A549 (cell line): ENCODE data around the gene ACTA2. TPM values are rescaled to one million over a fixed set of nuclear protein-coding genes. Genes with fewer than 3 reads are reported as not detected.

ENCODE experiments used
- ATAC-seq, 2 experiments: fragments of 200-7000 bp in 1 of 2; fragments of >200 bp in 1 of 2; cut with Nextera tagmentation in 1 of 2; cut with Tn5 transposase in 1 of 2; 3 replicates each; pipeline versions ENCODE4 v1.8.0 to v1.9.1; 2018 to 2020; ENCODE audit warnings: mild to moderate bottlenecking in 1 of 2, moderate library complexity in 1 of 2
- CTCF ChIA-PET: fragments of 300-600 bp; sonication (Branson Sonifier 250); formaldehyde crosslinking; extraction: SDS; loops from one replicate; lab custom pipeline; 2021; ENCODE audit warnings: antibody characterized with exemption, inconsistent platforms; lab: Yijun Ruan, JAX
- POLR2A ChIA-PET: fragments of 350-600 bp; formaldehyde crosslinking; extraction: SDS; loops from one replicate; lab custom pipeline; 2021; ENCODE audit warnings: antibody characterized with exemption, inconsistent platforms; lab: Yijun Ruan, JAX
- DNase-seq, 2 experiments: peaks; one replicate each; pipeline versions ENCODE4 v3.0.0 to v3.0.0-alpha.2; 2011 to 2016; ENCODE audit warnings: low read depth in 1 of 2, low spot score in 1 of 2
- FAIRE-seq: peaks from 2 replicates; lab custom pipeline; 2011; peaks lifted over from hg19 to GRCh38; lab: Jason Lieb, UNC
- H3K27ac ChIP-seq, 2 experiments: fragments of >200 bp; sonication (Bioruptor Twin); formaldehyde crosslinking; 3 replicates each; pipeline ENCODE4 v1.5.1; 2016 to 2017
- H3K4me1 ChIP-seq: fragments of >200 bp; sonication (Bioruptor Twin); formaldehyde crosslinking; 3 replicates; pipeline ENCODE4 v1.6.1; 2016
- H3K4me2 ChIP-seq: fragments of >200 bp; sonication (Bioruptor Twin); formaldehyde crosslinking; 3 replicates; pipeline ENCODE4 v1.6.1; 2016
- H3K4me3 ChIP-seq: fragments of >200 bp; sonication (Bioruptor Twin); formaldehyde crosslinking; 3 replicates; pipeline ENCODE4 v1.5.1; 2016
- H3K9me3 ChIP-seq: fragments of >200 bp; sonication (Bioruptor Twin); formaldehyde crosslinking; 3 replicates; pipeline ENCODE4 v1.6.1; 2016
- ATOH8 ChIP-seq: fragments of 250-450 bp; sonication (Bioruptor Pico); IDR thresholded peaks from 2 replicates; pipeline ENCODE4 v1.5.0; 2020; ENCODE audit warnings: low read depth, mild to moderate bottlenecking, moderate library complexity
- BHLHE40 ChIP-seq: IDR thresholded peaks from 2 replicates; pipeline ENCODE4 v1.6.1; 2012; ENCODE audit warnings: low read depth, low read length, inconsistent platforms
- CBX8 ChIP-seq: fragments of 200-600 bp; sonication (generic); IDR thresholded peaks from 2 replicates; pipeline ENCODE4 v1.6.1; 2016
- CTCF ChIP-seq: fragments of >200 bp; sonication (Bioruptor Twin); formaldehyde crosslinking; IDR thresholded peaks from 3 replicates; pipeline ENCODE4 v1.5.1; 2016
- EHF ChIP-seq: fragments of 250-450 bp; sonication (Bioruptor Pico); IDR thresholded peaks from 2 replicates; pipeline ENCODE4 v1.5.0; 2020; ENCODE audit warnings: mild to moderate bottlenecking
- ELK1 ChIP-seq: fragments of 150-350 bp; IDR thresholded peaks from 2 replicates; pipeline ENCODE4 v1.6.1; 2014; ENCODE audit warnings: low read depth, mild to moderate bottlenecking, low read length
- ESRRA ChIP-seq: fragments of 150-350 bp; IDR thresholded peaks from 2 replicates; pipeline ENCODE4 v1.6.1; 2014; ENCODE audit warnings: mild to moderate bottlenecking, low read length, borderline replicate concordance
- GATA3 ChIP-seq: IDR thresholded peaks from 2 replicates; pipeline ENCODE4 v1.6.1; 2012; ENCODE audit warnings: borderline replicate concordance
- HES2 ChIP-seq: fragments of >200 bp; sonication (Bioruptor Twin); formaldehyde crosslinking; IDR thresholded peaks from 2 replicates; pipeline ENCODE4 v1.6.1; 2016
- HEYL ChIP-seq: fragments of 250-450 bp; sonication (Bioruptor Pico); IDR thresholded peaks from 2 replicates; pipeline ENCODE4 v1.8.0; 2021; ENCODE audit warnings: mild to moderate bottlenecking, moderate library complexity
- HOXB5 ChIP-seq: fragments of 250-450 bp; sonication (Bioruptor Pico); IDR thresholded peaks from 2 replicates; pipeline ENCODE4 v1.5.0; 2020; ENCODE audit warnings: mild to moderate bottlenecking, moderate library complexity
- JUN ChIP-seq, 2 experiments: fragments of >200 bp; sonication (Bioruptor Twin); formaldehyde crosslinking; IDR thresholded peaks; 2 replicates in 1 of 2; 3 replicates in 1 of 2; pipeline ENCODE4 v1.6.1; 2016 to 2017
- JUNB ChIP-seq: fragments of >200 bp; sonication (Bioruptor Twin); formaldehyde crosslinking; IDR thresholded peaks from 2 replicates; pipeline ENCODE4 v1.6.1; 2016
- MAFK ChIP-seq: fragments of 450-650 bp; IDR thresholded peaks from 2 replicates; pipeline ENCODE4 v1.6.1; 2014; ENCODE audit not compliant: partially characterized antibody
- NR3C1 ChIP-seq: fragments of >200 bp; sonication (Bioruptor Twin); formaldehyde crosslinking; IDR thresholded peaks from 3 replicates; pipeline ENCODE4 v1.6.1; 2017
- PHF8 ChIP-seq: fragments of 200-600 bp; sonication (generic); IDR thresholded peaks from 2 replicates; pipeline ENCODE4 v1.6.1; 2016; ENCODE audit warnings: low read depth, mild to moderate bottlenecking, antibody characterized with exemption, moderate library complexity, borderline replicate concordance
- POLR2AphosphoS2 ChIP-seq: conservative IDR thresholded peaks from 2 replicates; pipeline ENCODE4 v1.6.1; 2012; ENCODE audit warnings: low read length, improper control_type of control experiment, inconsistent platforms
- RARB ChIP-seq: fragments of 250-450 bp; sonication (Bioruptor Pico); IDR thresholded peaks from 2 replicates; pipeline ENCODE4 v1.8.0; 2021; ENCODE audit warnings: mild to moderate bottlenecking, moderate library complexity
- RCOR1 ChIP-seq: fragments of 150-350 bp; IDR thresholded peaks from 2 replicates; pipeline ENCODE4 v1.6.1; 2014; ENCODE audit warnings: antibody characterized with exemption, low read length, low read depth
- RFX5 ChIP-seq: fragments of 450-650 bp; IDR thresholded peaks from 2 replicates; pipeline ENCODE4 v1.7.1; 2014; ENCODE audit warnings: antibody characterized with exemption, mild to moderate bottlenecking, moderate library complexity
- SMC3 ChIP-seq: fragments of >200 bp; sonication (Bioruptor Twin); formaldehyde crosslinking; IDR thresholded peaks from 3 replicates; pipeline ENCODE4 v1.6.1; 2018; ENCODE audit warnings: inconsistent platforms
- TFCP2L1 ChIP-seq: fragments of 250-450 bp; sonication (Bioruptor Pico); IDR thresholded peaks from 2 replicates; pipeline ENCODE4 v1.5.0; 2021; ENCODE audit warnings: mild to moderate bottlenecking
- ZC3H11A ChIP-seq: fragments of 450-650 bp; IDR thresholded peaks from 2 replicates; pipeline ENCODE4 v1.6.1; 2014; ENCODE audit warnings: antibody characterized with exemption, mild to moderate bottlenecking
- ZFP36 ChIP-seq: fragments of 450-650 bp; IDR thresholded peaks from 2 replicates; pipeline ENCODE4 v1.6.1; 2014; ENCODE audit warnings: borderline replicate concordance; ENCODE audit not compliant: partially characterized antibody
- ZNF302 ChIP-seq: fragments of 250-450 bp; sonication (Bioruptor Pico); IDR thresholded peaks from 2 replicates; pipeline ENCODE4 v1.9.0; 2021; ENCODE audit warnings: inconsistent platforms, mild to moderate bottlenecking, moderate library complexity
- WGBS: methylation state at CpG from one replicate; pipeline ENCODE4 v1.1.6; 2017; ENCODE audit errors: missing lambda C conversion rate; 5-methylcytosine and 5-hydroxymethylcytosine counted together
- polyA plus RNA-seq, 4 experiments: library from polyadenylated mRNA; depleted of rRNA in 3 of 4; stranded (reverse); fragments of >200 nt; fragmentation: RNase III in 1 of 4; extraction: RNeasy Plus Mini Kit Qiagen cat#74134 plus additional on column Dnase treatment in 1 of 4; gene quantifications; 2 replicates in 3 of 4; 3 replicates in 1 of 4; pipeline ENCODE4 v1.2.3, GENCODE V29; 2011 to 2017
- TF ChIP-seq, protein P1 (sequence below): fragments of 250-450 bp; sonication (Bioruptor Pico); IDR thresholded peaks from 2 replicates; pipeline ENCODE4 v1.5.0; 2021; ENCODE audit warnings: mild to moderate bottlenecking, moderate library complexity, borderline replicate concordance
- TF ChIP-seq, protein P2 (sequence below): IDR thresholded peaks from 2 replicates; pipeline ENCODE4 v1.6.1; 2012; ENCODE audit warnings: low read depth, borderline replicate concordance
- TF ChIP-seq, protein P3 (sequence below): fragments of 200-600 bp; sonication (generic); IDR thresholded peaks from 2 replicates; pipeline ENCODE4 v1.6.1; 2016; ENCODE audit warnings: antibody characterized with exemption, mild to moderate bottlenecking, moderate library complexity

The ACTA2 gene
- polyA plus RNA-seq, 2 of the 4 experiments (the other 2 are of a cell fraction) = 15.0 to 25.9 TPM

DNA sequence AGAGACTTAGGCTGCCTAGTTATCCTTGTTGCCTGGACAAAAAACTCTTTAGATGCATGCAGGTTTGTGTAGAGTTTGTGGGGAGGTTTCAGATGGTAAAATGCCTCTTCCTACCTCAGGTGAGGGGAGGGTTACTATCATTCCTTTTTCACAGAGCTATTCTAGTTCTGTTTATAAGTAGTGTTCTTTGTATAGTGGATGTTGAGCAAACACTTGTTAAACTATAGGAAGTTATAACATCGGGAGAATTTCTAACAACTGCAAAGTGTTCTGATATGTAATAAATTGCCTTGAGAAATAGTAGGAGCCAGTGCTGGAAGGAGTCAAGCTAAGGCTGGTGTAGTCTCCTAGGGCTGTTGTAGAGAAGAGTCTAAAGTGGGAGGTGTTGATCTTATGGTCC, 31.4 kb upstream of the ACTA2 start:
- 13% methylated on average over 1 of the region's 1 CpG for WGBS
- no peak for TF ChIP-seq HES2
- no peak for TF ChIP-seq HOXB5 (CRISPR knock-in tag)
- no peak for TF ChIP-seq ZFP36
- no peak for TF ChIP-seq ESRRA
- no peak for TF ChIP-seq NR3C1
- no peak for TF ChIP-seq CBX8
- no peak for TF ChIP-seq SMC3
- TF ChIP-seq ZC3H11A = no peak
- no peak for TF ChIP-seq MAFK
- TF ChIP-seq EHF = no peak
- TF ChIP-seq CTCF = no peak
- no peak for TF ChIP-seq RCOR1
- no peak for TF ChIP-seq JUNB
- Histone ChIP-seq H3K4me3 (no peak overlapping the region), H3K4me2 (no peak overlapping the region), H3K9me3 (no peaks in the 10 kb centered on the region), H3K27ac (no peak overlapping the region), H3K4me1 (no peaks in the 10 kb centered on the region)
- no peak for FAIRE-seq
- ChIA-PET CTCF (interaction anchor here (1.7 to 2.1 kb wide), 2 partner anchors 47 to 51 kb away, joined by 5 to 6 read pairs; no protein-coding TSS in a partner anchor), POLR2A (no interaction called here)
- no peak for ATAC-seq
- DNase-seq = no peak

DNA sequence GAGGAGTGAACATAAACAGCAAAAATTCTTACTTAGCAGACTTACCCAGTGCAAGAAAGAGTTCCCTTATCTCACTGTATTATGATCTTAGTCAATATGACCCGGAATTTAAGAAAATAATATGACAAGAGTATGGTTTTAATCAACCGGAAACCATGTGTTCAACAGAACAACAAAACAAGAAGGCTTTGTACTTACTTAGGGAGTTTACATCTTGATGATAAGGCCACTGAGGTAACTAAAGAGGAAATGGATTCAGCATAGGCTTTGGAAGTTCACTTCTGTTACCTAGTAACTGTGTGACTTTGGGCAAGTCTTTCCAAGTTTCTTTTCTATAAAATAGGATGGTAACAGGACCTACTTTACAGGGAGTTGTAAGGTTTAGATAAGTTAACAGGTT, 30.6 kb upstream of the ACTA2 start:
- POLR2A ChIA-PET = no interaction called here
- 63% methylated on average over 2 of the region's 2 CpGs for WGBS
- Histone ChIP-seq H3K27ac (no peak overlapping the region), H3K9me3 (no peaks in the 10 kb centered on the region), H3K4me2 (no peak overlapping the region), H3K4me1 (no peaks in the 10 kb centered on the region), H3K4me3 (no peak overlapping the region)
- FAIRE-seq (no peak), ATAC-seq (no peak), DNase-seq (no peak)
- CTCF ChIA-PET = interaction anchor here (0.8 to 1.4 kb wide), 4 partner anchors 10 to 418 kb away, joined by 3 to 8 read pairs (median 4); no protein-coding TSS in a partner anchor
- TF ChIP-seq TFCP2L1 (CRISPR knock-in tag) = no peak
- no peak for TF ChIP-seq ELK1
- no peak for TF ChIP-seq POLR2AphosphoS2
- TF ChIP-seq, protein P1, sequence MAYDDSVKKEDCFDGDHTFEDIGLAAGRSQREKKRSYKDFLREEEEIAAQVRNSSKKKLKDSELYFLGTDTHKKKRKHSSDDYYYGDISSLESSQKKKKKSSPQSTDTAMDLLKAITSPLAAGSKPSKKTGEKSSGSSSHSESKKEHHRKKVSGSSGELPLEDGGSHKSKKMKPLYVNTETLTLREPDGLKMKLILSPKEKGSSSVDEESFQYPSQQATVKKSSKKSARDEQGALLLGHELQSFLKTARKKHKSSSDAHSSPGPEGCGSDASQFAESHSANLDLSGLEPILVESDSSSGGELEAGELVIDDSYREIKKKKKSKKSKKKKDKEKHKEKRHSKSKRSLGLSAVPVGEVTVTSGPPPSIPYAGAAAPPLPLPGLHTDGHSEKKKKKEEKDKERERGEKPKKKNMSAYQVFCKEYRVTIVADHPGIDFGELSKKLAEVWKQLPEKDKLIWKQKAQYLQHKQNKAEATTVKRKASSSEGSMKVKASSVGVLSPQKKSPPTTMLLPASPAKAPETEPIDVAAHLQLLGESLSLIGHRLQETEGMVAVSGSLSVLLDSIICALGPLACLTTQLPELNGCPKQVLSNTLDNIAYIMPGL (CRISPR knock-in tag) = no peak
- TF ChIP-seq, protein P2, sequence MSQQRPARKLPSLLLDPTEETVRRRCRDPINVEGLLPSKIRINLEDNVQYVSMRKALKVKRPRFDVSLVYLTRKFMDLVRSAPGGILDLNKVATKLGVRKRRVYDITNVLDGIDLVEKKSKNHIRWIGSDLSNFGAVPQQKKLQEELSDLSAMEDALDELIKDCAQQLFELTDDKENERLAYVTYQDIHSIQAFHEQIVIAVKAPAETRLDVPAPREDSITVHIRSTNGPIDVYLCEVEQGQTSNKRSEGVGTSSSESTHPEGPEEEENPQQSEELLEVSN = no peak
- TF ChIP-seq ATOH8 (CRISPR knock-in tag) = no peak
- no peak for TF ChIP-seq GATA3
- no peak for TF ChIP-seq RARB (CRISPR knock-in tag)
- no peak for TF ChIP-seq HES2
- no peak for TF ChIP-seq NR3C1
- no peak for TF ChIP-seq HEYL (CRISPR knock-in tag)
- TF ChIP-seq BHLHE40 = no peak
- TF ChIP-seq, protein P3, sequence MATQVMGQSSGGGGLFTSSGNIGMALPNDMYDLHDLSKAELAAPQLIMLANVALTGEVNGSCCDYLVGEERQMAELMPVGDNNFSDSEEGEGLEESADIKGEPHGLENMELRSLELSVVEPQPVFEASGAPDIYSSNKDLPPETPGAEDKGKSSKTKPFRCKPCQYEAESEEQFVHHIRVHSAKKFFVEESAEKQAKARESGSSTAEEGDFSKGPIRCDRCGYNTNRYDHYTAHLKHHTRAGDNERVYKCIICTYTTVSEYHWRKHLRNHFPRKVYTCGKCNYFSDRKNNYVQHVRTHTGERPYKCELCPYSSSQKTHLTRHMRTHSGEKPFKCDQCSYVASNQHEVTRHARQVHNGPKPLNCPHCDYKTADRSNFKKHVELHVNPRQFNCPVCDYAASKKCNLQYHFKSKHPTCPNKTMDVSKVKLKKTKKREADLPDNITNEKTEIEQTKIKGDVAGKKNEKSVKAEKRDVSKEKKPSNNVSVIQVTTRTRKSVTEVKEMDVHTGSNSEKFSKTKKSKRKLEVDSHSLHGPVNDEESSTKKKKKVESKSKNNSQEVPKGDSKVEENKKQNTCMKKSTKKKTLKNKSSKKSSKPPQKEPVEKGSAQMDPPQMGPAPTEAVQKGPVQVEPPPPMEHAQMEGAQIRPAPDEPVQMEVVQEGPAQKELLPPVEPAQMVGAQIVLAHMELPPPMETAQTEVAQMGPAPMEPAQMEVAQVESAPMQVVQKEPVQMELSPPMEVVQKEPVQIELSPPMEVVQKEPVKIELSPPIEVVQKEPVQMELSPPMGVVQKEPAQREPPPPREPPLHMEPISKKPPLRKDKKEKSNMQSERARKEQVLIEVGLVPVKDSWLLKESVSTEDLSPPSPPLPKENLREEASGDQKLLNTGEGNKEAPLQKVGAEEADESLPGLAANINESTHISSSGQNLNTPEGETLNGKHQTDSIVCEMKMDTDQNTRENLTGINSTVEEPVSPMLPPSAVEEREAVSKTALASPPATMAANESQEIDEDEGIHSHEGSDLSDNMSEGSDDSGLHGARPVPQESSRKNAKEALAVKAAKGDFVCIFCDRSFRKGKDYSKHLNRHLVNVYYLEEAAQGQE = no peak
- no peak for TF ChIP-seq PHF8
- no peak for TF ChIP-seq ZNF302 (CRISPR knock-in tag)
- no peak for TF ChIP-seq JUN (IDR thresholded peaks at IDR 0.05)
- TF ChIP-seq RFX5 = no peak
